ENCODE results near the gene NUTF2.

- TF ChIP-seq, protein P1, sequence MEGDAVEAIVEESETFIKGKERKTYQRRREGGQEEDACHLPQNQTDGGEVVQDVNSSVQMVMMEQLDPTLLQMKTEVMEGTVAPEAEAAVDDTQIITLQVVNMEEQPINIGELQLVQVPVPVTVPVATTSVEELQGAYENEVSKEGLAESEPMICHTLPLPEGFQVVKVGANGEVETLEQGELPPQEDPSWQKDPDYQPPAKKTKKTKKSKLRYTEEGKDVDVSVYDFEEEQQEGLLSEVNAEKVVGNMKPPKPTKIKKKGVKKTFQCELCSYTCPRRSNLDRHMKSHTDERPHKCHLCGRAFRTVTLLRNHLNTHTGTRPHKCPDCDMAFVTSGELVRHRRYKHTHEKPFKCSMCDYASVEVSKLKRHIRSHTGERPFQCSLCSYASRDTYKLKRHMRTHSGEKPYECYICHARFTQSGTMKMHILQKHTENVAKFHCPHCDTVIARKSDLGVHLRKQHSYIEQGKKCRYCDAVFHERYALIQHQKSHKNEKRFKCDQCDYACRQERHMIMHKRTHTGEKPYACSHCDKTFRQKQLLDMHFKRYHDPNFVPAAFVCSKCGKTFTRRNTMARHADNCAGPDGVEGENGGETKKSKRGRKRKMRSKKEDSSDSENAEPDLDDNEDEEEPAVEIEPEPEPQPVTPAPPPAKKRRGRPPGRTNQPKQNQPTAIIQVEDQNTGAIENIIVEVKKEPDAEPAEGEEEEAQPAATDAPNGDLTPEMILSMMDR (IDR thresholded peaks at IDR 0.05; ENCODE audit: control extremely low read depth in 1 of 3, insufficient read depth in 1 of 3, low read depth in 1 of 3, low read length in 3 of 3), result peak; percentile 87 to 94 (median 88)
- TF ChIP-seq ZNF274 (IDR thresholded peaks at IDR 0.05; ENCODE audit: borderline replicate concordance, extremely low read depth, low read length), result no peak
- no peak for TF ChIP-seq POLR2A (IDR thresholded peaks at IDR 0.05; ENCODE audit: control extremely low read depth in 1 of 2, low read depth in 2 of 2, low read length in 2 of 2)
- no peak for TF ChIP-seq JUN (IDR thresholded peaks at IDR 0.05; ENCODE audit: low read depth, low read length)
- no peak for TF ChIP-seq CHD1 (IDR thresholded peaks at IDR 0.05; ENCODE audit: low read depth, low read length)
- TF ChIP-seq POLR2AphosphoS5 (IDR thresholded peaks at IDR 0.05; ENCODE audit: low read depth, low read length), result no peak
Observed at GRCh38 chr16:67883872-67884261, 37.1 kb downstream of the NUTF2 start.
